HL-60 (cell line): Measurements from ENCODE around the gene SRPX.

Experiments
- DNase-seq, 2 experiments: peaks; one replicate each; pipeline ENCODE4 v3.0.0-alpha.2; 2010 to 2020; ENCODE audit warnings: low read depth in 1 of 2, low spot score in 1 of 2
- H3K27ac ChIP-seq: fragments of 250-450 bp; sonication (Bioruptor Pico); replicated peaks from 2 replicates; pipeline ENCODE4 v1.5.1; 2020; ENCODE audit warnings: mild to moderate bottlenecking, moderate library complexity
- H3K27me3 ChIP-seq: fragments of 250-450 bp; sonication (Bioruptor Pico); 2 replicates; pipeline ENCODE4 v1.5.1; 2021; ENCODE audit warnings: mild to moderate bottlenecking, moderate library complexity; ENCODE audit not compliant: insufficient read depth, poor library complexity, severe bottlenecking
- H3K4me3 ChIP-seq: replicated peaks from 2 replicates; pipeline ENCODE4 v1.5.1; 2011; ENCODE audit warnings: mild to moderate bottlenecking, control low read depth, low read length; ENCODE audit not compliant: insufficient read depth
- CTCF ChIP-seq: IDR thresholded peaks from one replicate; pipeline ENCODE4 v1.5.1; 2011; ENCODE audit warnings: low read length, control low read depth, inconsistent platforms; ENCODE audit not compliant: insufficient read depth
- GABPA ChIP-seq: IDR thresholded peaks from 2 replicates; pipeline ENCODE4 v1.6.1; 2012; ENCODE audit warnings: low read depth
- POLR2AphosphoS5 ChIP-seq: IDR thresholded peaks from 2 replicates; pipeline ENCODE4 v1.6.1; 2012; ENCODE audit warnings: low read depth
- SPI1 ChIP-seq: IDR thresholded peaks from 2 replicates; pipeline ENCODE4 v1.6.1; 2012; ENCODE audit warnings: low read depth, mild to moderate bottlenecking, borderline replicate concordance
- TF ChIP-seq, protein P1 (sequence below): IDR thresholded peaks from 2 replicates; pipeline ENCODE4 v1.6.1; 2012; ENCODE audit warnings: low read depth; ENCODE audit not compliant: insufficient replicate concordance

Gene SRPX

GRCh38 chrX:38102240-38102639, 118.4 kb downstream of the SRPX start:
- H3K27ac ChIP-seq: no peak overlapping the region
- H3K27me3 ChIP-seq: no peaks in the 10 kb centered on the region
- no peak for DNase-seq
- no peak overlapping the region for H3K4me3 ChIP-seq
- TF ChIP-seq CTCF (no peak), GABPA (no peak), SPI1 (no peak), POLR2AphosphoS5 (no peak)
- TF ChIP-seq, protein P1, sequence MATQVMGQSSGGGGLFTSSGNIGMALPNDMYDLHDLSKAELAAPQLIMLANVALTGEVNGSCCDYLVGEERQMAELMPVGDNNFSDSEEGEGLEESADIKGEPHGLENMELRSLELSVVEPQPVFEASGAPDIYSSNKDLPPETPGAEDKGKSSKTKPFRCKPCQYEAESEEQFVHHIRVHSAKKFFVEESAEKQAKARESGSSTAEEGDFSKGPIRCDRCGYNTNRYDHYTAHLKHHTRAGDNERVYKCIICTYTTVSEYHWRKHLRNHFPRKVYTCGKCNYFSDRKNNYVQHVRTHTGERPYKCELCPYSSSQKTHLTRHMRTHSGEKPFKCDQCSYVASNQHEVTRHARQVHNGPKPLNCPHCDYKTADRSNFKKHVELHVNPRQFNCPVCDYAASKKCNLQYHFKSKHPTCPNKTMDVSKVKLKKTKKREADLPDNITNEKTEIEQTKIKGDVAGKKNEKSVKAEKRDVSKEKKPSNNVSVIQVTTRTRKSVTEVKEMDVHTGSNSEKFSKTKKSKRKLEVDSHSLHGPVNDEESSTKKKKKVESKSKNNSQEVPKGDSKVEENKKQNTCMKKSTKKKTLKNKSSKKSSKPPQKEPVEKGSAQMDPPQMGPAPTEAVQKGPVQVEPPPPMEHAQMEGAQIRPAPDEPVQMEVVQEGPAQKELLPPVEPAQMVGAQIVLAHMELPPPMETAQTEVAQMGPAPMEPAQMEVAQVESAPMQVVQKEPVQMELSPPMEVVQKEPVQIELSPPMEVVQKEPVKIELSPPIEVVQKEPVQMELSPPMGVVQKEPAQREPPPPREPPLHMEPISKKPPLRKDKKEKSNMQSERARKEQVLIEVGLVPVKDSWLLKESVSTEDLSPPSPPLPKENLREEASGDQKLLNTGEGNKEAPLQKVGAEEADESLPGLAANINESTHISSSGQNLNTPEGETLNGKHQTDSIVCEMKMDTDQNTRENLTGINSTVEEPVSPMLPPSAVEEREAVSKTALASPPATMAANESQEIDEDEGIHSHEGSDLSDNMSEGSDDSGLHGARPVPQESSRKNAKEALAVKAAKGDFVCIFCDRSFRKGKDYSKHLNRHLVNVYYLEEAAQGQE: no peak

GRCh38 chrX:38099688-38100087, 121.0 kb downstream of the SRPX start:
- TF ChIP-seq GABPA: no peak
- TF ChIP-seq, protein P1: no peak
- TF ChIP-seq POLR2AphosphoS5: no peak
- no peak for TF ChIP-seq SPI1
- TF ChIP-seq CTCF: no peak

More at GRCh38 chrX:38099688-38100087, 121.0 kb downstream of the SRPX start:
- Histone ChIP-seq H3K4me3 (no peak overlapping the region), H3K27me3 (no peaks in the 10 kb centered on the region), H3K27ac (no peak overlapping the region)
- no peak for DNase-seq
